Gastrocnemius medialis (tissue), 4 donors: ENCODE data around the gene PKHD1.

ENCODE experiments used
- CTCF ChIP-seq, 5 experiments: fragments of 450-650 bp in 3 of 5; fragments of 200-600 bp in 2 of 5; sonication (generic) in 2 of 5; IDR thresholded peaks in 4 of 5; conservative IDR thresholded peaks in 1 of 5; 1 replicate in 4 of 5; 2 replicates in 1 of 5; pipeline ENCODE4 v1.5.1; 2016 to 2019; ENCODE audit warnings: antibody characterized with exemption in 5 of 5, mild to moderate bottlenecking in 3 of 5, moderate library complexity in 3 of 5
- POLR2A ChIP-seq, 2 donors: fragments of 450-650 bp; IDR thresholded peaks; one replicate each; pipeline ENCODE4 v1.6.1; 2017; ENCODE audit warnings: antibody characterized with exemption in 2 of 2, mild to moderate bottlenecking in 2 of 2, moderate library complexity in 2 of 2

DNA sequence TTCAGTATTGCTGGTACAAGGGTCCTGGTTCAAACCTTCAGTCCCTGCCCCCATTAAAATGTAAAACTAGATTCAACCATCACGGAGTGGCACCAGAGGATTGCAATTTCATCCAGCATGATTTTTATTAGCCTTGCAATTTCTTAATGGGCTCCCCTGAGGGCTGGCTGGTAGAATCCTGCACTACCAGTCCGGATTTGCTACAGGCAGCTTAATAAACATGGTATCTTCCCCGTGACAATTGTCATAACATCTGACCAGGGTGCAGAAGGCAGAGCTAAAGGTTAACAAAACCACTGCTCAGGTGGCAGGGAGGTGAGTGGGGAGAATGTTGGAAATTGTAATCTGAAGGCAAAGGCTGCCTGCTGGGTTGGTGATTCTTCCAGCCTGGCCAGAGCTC is 94.5 kb downstream of the PKHD1 start:
- TF ChIP-seq CTCF (IDR thresholded peaks at IDR 0.05 in 4 of 5, conservative IDR thresholded peaks at IDR 0.05 in 1 of 5) (no peak), POLR2A (IDR thresholded peaks at IDR 0.05) (no peak)
